CD14-positive monocyte (primary cell): ENCODE data around the gene ANKIB1. TPM values are rescaled to one million over a fixed set of nuclear protein-coding genes. Genes with fewer than 3 reads are reported as not detected.

ENCODE experiments used
- DNase-seq, 3 donors: peaks; one replicate each; pipeline ENCODE4 v3.0.0-alpha.2; 2011 to 2022
- H2AFZ ChIP-seq: 2 replicates; pipeline ENCODE4 v1.6.0; 2012; ENCODE audit warnings: mild to moderate bottlenecking, low read depth, low read length, inconsistent platforms; ENCODE audit not compliant: insufficient read depth, poor library complexity, severe bottlenecking
- H3K27ac ChIP-seq, 2 donors: 1 replicate in 1 of 2; 2 replicates in 1 of 2; pipeline ENCODE4 v1.5.1; 2012 to 2013; ENCODE audit warnings: low read length in 2 of 2, control low read depth in 1 of 2, inconsistent platforms in 1 of 2, low read depth in 1 of 2, mild to moderate bottlenecking in 1 of 2
- H3K27me3 ChIP-seq, 2 donors: one replicate each; pipeline versions ENCODE4 v1.6.0 to v1.6.1; 2011 to 2013; ENCODE audit warnings: low read length in 2 of 2; ENCODE audit not compliant: control insufficient read depth in 2 of 2, insufficient read depth in 2 of 2
- H3K36me3 ChIP-seq, 2 donors: replicated peaks in 1 of 2; 1 replicate in 1 of 2; 2 replicates in 1 of 2; pipeline versions ENCODE4 v1.5.1 to v1.6.1; 2012 to 2013; ENCODE audit warnings: low read length in 2 of 2, control low read depth in 1 of 2, inconsistent platforms in 1 of 2, mild to moderate bottlenecking in 1 of 2; ENCODE audit not compliant: insufficient read depth in 2 of 2, control insufficient read depth in 1 of 2
- H3K4me1 ChIP-seq, 2 donors: 1 replicate in 1 of 2; 2 replicates in 1 of 2; pipeline versions ENCODE4 v1.5.1 to v1.6.1; 2012 to 2013; ENCODE audit warnings: low read length in 2 of 2, control low read depth in 1 of 2, inconsistent platforms in 1 of 2, mild to moderate bottlenecking in 1 of 2, moderate library complexity in 1 of 2; ENCODE audit not compliant: insufficient read depth in 2 of 2, control insufficient read depth in 1 of 2
- H3K4me2 ChIP-seq: replicated peaks from 2 replicates; pipeline ENCODE3; 2012; ENCODE audit warnings: low read length, moderate library complexity, mild to moderate bottlenecking; ENCODE audit not compliant: poor library complexity, severe bottlenecking; ENCODE audit errors: extremely low read depth
- H3K4me3 ChIP-seq, 3 experiments: fragments of 200-600 bp in 1 of 3; sonication (generic) in 1 of 3; replicated peaks in 1 of 3; 1 replicate in 2 of 3; 2 replicates in 1 of 3; pipeline ENCODE4 v1.5.1; 2011 to 2013; ENCODE audit warnings: low read length in 3 of 3, mild to moderate bottlenecking in 3 of 3, control low read depth in 2 of 3, low read depth in 2 of 3, inconsistent platforms in 1 of 3, moderate library complexity in 1 of 3
- H3K79me2 ChIP-seq: 2 replicates; pipeline ENCODE4 v1.6.0; 2012; ENCODE audit warnings: mild to moderate bottlenecking, control low read depth, inconsistent platforms, low read length, moderate library complexity; ENCODE audit not compliant: insufficient read depth
- H3K9ac ChIP-seq: 2 replicates; pipeline ENCODE4 v1.6.0; 2017; ENCODE audit warnings: low read length, mild to moderate bottlenecking; ENCODE audit not compliant: insufficient read depth, poor library complexity, severe bottlenecking
- H3K9me3 ChIP-seq, 2 donors: replicated peaks in 1 of 2; 1 replicate in 1 of 2; 2 replicates in 1 of 2; pipeline versions ENCODE4 v1.5.1 to v1.6.1; 2012 to 2013; ENCODE audit warnings: low read length in 2 of 2, control low read depth in 1 of 2; ENCODE audit not compliant: control insufficient read depth in 1 of 2, insufficient read depth in 1 of 2
- H4K20me1 ChIP-seq: 2 replicates; pipeline ENCODE4 v1.6.0; 2012; ENCODE audit warnings: mild to moderate bottlenecking, low read length, control low read depth, moderate library complexity; ENCODE audit not compliant: insufficient read depth
- H3K27ac Mint-ChIP-seq, 7 donors: one replicate each; pipeline ENCODE4 v1.8.0; 2020; ENCODE audit warnings: mild to moderate bottlenecking in 7 of 7, mixed read lengths in 7 of 7, moderate library complexity in 6 of 7, inconsistent platforms in 2 of 7
- H3K27me3 Mint-ChIP-seq, 3 donors: one replicate each; pipeline ENCODE4 v1.8.0; 2021 to 2022; ENCODE audit warnings: low read depth in 3 of 3, mild to moderate bottlenecking in 3 of 3, mixed read lengths in 3 of 3, moderate library complexity in 3 of 3, inconsistent platforms in 1 of 3
- H3K36me3 Mint-ChIP-seq, 2 donors: one replicate each; pipeline ENCODE4 v1.8.0; 2020; ENCODE audit warnings: mixed read lengths in 2 of 2, inconsistent platforms in 1 of 2, mild to moderate bottlenecking in 1 of 2
- H3K4me1 Mint-ChIP-seq: one replicate; pipeline ENCODE4 v1.8.0; 2020; ENCODE audit warnings: mild to moderate bottlenecking, mixed read lengths
- H3K4me3 Mint-ChIP-seq, 2 donors: one replicate each; pipeline ENCODE4 v1.8.0; 2020; ENCODE audit warnings: mild to moderate bottlenecking in 2 of 2, mixed read lengths in 2 of 2, moderate library complexity in 1 of 2
- H3K9me3 Mint-ChIP-seq, 7 donors: one replicate each; pipeline ENCODE4 v1.8.0; 2020 to 2022; ENCODE audit warnings: mixed read lengths in 7 of 7, mild to moderate bottlenecking in 6 of 7, moderate library complexity in 6 of 7, inconsistent platforms in 2 of 7
- whole genome bisulfite sequencing: methylation state at CpG from one replicate; pipeline ENCODE4 v1.1.5; 2013; ENCODE audit warnings: missing lambda C conversion rate; ENCODE audit not compliant: insufficient coverage; 5-methylcytosine and 5-hydroxymethylcytosine counted together
- intact Hi-C, 2 donors: fragments of 100-400 bp; cut with micrococcal nuclease; formaldehyde crosslinking; loops; one replicate each; pipeline versions ENCODE4 v1.15.0 to v1.15.1; 2023
- polyA plus RNA-seq, 3 donors: library from polyadenylated mRNA; depleted of rRNA in 1 of 3; unstranded in 2 of 3; stranded (reverse) in 1 of 3; fragments of 300-500 nt in 2 of 3; fragments of >200 nt in 1 of 3; fragmentation: Illumina TruSeq in 2 of 3; gene quantifications; 1 replicate in 2 of 3; 2 replicates in 1 of 3; pipeline ENCODE4 v1.2.3, GENCODE V29; 2012 to 2021
- TF ChIP-seq, protein P1 (sequence below): fragments of 200-600 bp; IDR thresholded peaks from one replicate; pipeline ENCODE4 v1.8.0; 2022; ENCODE audit warnings: antibody characterized with exemption, mild to moderate bottlenecking

Gene ANKIB1
- polyA plus RNA-seq, 3 donors: 4.8 to 16.8 (median 5.7) TPM

- Histone ChIP-seq H3K4me1 (no peaks in the 10 kb centered on the region), H3K4me3 (no peak overlapping the region), H4K20me1 (no peaks in the 10 kb centered on the region), H3K36me3 (peaks cover 0 to 11% of the 10 kb centered on the region in 2 donors), H3K79me2 (peaks cover 3% of the 10 kb centered on the region), H3K9ac (no peak overlapping the region), H3K27me3 (no peaks in the 10 kb centered on the region), H2AFZ (no peak overlapping the region), H3K4me2 (no peak overlapping the region), H3K9me3 (peaks cover 2 to 12% of the 10 kb centered on the region in 2 donors), H3K27ac (no peak overlapping the region)
- Mint-ChIP-seq H3K9me3 (peaks cover 10 to 13% (median 12%) of the 10 kb centered on the region in 7 donors), H3K4me3 (no peak overlapping the region), H3K27ac (no peak overlapping the region), H3K27me3 (peaks cover 0 to 1% (median 0%) of the 10 kb centered on the region in 3 donors), H3K4me1 (no peaks in the 10 kb centered on the region), H3K36me3 (peaks cover 3 to 11% of the 10 kb centered on the region in 2 donors)
- WGBS: 100% methylated on average over 1 of the region's 2 CpGs
- intact Hi-C loops: no loop called here
- DNase-seq: no peak
- TF ChIP-seq, protein P1, sequence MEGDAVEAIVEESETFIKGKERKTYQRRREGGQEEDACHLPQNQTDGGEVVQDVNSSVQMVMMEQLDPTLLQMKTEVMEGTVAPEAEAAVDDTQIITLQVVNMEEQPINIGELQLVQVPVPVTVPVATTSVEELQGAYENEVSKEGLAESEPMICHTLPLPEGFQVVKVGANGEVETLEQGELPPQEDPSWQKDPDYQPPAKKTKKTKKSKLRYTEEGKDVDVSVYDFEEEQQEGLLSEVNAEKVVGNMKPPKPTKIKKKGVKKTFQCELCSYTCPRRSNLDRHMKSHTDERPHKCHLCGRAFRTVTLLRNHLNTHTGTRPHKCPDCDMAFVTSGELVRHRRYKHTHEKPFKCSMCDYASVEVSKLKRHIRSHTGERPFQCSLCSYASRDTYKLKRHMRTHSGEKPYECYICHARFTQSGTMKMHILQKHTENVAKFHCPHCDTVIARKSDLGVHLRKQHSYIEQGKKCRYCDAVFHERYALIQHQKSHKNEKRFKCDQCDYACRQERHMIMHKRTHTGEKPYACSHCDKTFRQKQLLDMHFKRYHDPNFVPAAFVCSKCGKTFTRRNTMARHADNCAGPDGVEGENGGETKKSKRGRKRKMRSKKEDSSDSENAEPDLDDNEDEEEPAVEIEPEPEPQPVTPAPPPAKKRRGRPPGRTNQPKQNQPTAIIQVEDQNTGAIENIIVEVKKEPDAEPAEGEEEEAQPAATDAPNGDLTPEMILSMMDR: no peak
Measured at GRCh38 chr7:92279396-92280031, 33.7 kb downstream of the ANKIB1 start.

DNA sequence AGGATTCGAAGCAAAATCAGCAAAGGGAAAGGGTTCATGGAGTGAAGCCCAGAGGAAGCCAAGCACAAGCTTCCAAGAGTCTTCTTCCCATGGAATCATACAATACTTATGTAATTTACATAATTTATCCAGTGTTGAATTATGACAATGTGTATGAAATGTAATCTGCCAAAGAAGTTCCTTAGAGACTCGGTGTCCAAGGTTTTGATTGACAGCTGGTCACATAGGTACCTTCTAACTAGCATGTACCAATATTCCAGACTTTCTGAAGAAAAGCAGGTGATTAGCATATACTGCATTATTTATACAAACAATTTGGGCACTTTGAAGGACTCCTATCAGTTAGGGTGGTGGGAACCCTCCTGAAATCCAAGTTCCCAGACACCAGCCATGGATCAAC lies 35.3 kb downstream of the ANKIB1 start:
- Histone ChIP-seq H4K20me1 (no peaks in the 10 kb centered on the region), H3K4me3 (no peak overlapping the region), H3K79me2 (peaks cover 9% of the 10 kb centered on the region), H3K4me2 (no peak overlapping the region), H3K4me1 (no peaks in the 10 kb centered on the region), H3K9ac (no peak overlapping the region), H2AFZ (no peak overlapping the region), H3K9me3 (peaks cover 2 to 12% of the 10 kb centered on the region in 2 donors), H3K36me3 (peaks cover 0 to 11% of the 10 kb centered on the region in 2 donors), H3K27me3 (no peaks in the 10 kb centered on the region), H3K27ac (no peak overlapping the region)
- TF ChIP-seq, protein P1: no peak
- Mint-ChIP-seq H3K9me3 (peaks cover 10 to 13% (median 12%) of the 10 kb centered on the region in 7 donors), H3K27me3 (peaks cover 0 to 1% (median 0%) of the 10 kb centered on the region in 3 donors), H3K36me3 (peaks cover 3 to 11% of the 10 kb centered on the region in 2 donors), H3K4me1 (no peaks in the 10 kb centered on the region), H3K27ac (no peak overlapping the region), H3K4me3 (no peak overlapping the region)
- intact Hi-C loops: no loop called here
- no CpG with 5 or more reads among the region's 2 CpGs for WGBS
- no peak for DNase-seq
